GM12801 (cell line): ENCODE results near the gene DHX32.

Source experiments
- TF ChIP-seq, protein P1 (sequence below): IDR thresholded peaks from one replicate; pipeline ENCODE4 v1.5.1; 2011; ENCODE audit warnings: control low read depth; ENCODE audit not compliant: insufficient read length; ENCODE audit errors: extremely low read depth

DHX32 gene

GRCh38 chr10:125797994-125798662, 83.0 kb downstream of the DHX32 start:
- TF ChIP-seq, protein P1, sequence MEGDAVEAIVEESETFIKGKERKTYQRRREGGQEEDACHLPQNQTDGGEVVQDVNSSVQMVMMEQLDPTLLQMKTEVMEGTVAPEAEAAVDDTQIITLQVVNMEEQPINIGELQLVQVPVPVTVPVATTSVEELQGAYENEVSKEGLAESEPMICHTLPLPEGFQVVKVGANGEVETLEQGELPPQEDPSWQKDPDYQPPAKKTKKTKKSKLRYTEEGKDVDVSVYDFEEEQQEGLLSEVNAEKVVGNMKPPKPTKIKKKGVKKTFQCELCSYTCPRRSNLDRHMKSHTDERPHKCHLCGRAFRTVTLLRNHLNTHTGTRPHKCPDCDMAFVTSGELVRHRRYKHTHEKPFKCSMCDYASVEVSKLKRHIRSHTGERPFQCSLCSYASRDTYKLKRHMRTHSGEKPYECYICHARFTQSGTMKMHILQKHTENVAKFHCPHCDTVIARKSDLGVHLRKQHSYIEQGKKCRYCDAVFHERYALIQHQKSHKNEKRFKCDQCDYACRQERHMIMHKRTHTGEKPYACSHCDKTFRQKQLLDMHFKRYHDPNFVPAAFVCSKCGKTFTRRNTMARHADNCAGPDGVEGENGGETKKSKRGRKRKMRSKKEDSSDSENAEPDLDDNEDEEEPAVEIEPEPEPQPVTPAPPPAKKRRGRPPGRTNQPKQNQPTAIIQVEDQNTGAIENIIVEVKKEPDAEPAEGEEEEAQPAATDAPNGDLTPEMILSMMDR = no peak

DNA sequence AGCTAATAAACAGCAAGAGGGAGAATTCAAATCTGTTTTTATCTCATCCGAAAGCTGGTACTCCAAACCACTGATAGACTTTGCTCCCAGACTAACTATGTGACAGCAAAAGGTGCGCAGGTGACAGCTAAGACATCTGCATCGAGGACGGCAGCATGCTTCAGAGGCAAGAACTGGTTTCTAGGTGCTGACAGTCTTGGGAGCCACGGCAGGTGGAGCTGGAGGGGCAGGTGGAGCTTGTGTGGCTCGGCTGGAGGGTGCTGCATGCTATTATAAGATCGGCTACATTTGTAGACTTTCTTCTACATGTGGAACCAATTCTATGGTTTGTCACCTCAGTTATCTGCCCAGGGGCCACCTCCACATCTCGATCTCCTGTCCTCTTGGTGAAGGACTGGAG, 83.7 kb downstream of the DHX32 start:
- TF ChIP-seq, protein P1 = no peak

GRCh38 chr10:125795637-125796190, 85.4 kb downstream of the DHX32 start:
- TF ChIP-seq, protein P1 = no peak

- TF ChIP-seq, protein P1 = no peak
Observed at GRCh38 chr10:125795128-125795527, 86.0 kb downstream of the DHX32 start.

GRCh38 chr10:125792342-125793300, 88.5 kb downstream of the DHX32 start:
- TF ChIP-seq, protein P1 = no peak

- TF ChIP-seq, protein P1 = no peak
Observed at GRCh38 chr10:125788156-125789034, 92.7 kb downstream of the DHX32 start.
